ENCODE measurements around the gene ADAMTS18. TPM values are rescaled to one million over a fixed set of nuclear protein-coding genes. Genes with fewer than 3 reads are reported as not detected.
"Not testable (repeated sequence)": the region's sequence is repeated elsewhere in the genome, so short reads cannot be mapped to it uniquely, and the experiment has no call there.

ADAMTS18 gene
- total RNA-seq, 2 donors from 2014 or later = 0.14 TPM; not detected in 1

DNA sequence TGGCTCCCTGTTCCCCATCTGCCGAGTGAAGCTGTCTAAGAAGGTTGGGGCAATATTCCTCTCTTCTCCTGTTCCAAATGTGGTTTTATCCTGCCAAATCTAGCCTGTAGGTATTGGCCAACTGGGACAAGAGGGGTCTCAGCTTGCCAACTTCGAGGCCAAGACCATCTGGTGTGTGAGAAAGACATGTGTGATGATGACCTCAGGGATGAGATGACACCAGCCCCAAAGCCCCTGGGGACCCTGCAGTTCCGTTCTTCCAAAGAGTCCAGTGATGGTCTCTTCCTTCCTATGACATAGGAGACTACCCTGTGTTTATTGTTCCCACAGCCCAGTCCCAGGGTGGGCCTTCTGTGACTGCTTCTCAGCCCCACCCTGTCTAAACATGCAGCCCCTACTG, 34.8 kb upstream of the ADAMTS18 start:
- Histone ChIP-seq H3K27ac (no peak overlapping the region), H3K4me1 (ENCODE audit: control insufficient read depth in 1 of 2, low read depth in 2 of 2) (no peaks in the 10 kb centered on the region), H3K27me3 (replicated peaks; ENCODE audit: insufficient read depth) (no peaks in the 10 kb centered on the region), H3K4me3 (no peak overlapping the region), H3K9me3 (no peaks in the 10 kb centered on the region), H3K36me3 (no peaks in the 10 kb centered on the region)
- ATAC-seq (ENCODE audit: insufficient number of reproducible peaks, low FRiP score, low read depth) (no peak), DNase-seq (ENCODE audit: low spot score) (no peak)
- TF ChIP-seq, protein P1, sequence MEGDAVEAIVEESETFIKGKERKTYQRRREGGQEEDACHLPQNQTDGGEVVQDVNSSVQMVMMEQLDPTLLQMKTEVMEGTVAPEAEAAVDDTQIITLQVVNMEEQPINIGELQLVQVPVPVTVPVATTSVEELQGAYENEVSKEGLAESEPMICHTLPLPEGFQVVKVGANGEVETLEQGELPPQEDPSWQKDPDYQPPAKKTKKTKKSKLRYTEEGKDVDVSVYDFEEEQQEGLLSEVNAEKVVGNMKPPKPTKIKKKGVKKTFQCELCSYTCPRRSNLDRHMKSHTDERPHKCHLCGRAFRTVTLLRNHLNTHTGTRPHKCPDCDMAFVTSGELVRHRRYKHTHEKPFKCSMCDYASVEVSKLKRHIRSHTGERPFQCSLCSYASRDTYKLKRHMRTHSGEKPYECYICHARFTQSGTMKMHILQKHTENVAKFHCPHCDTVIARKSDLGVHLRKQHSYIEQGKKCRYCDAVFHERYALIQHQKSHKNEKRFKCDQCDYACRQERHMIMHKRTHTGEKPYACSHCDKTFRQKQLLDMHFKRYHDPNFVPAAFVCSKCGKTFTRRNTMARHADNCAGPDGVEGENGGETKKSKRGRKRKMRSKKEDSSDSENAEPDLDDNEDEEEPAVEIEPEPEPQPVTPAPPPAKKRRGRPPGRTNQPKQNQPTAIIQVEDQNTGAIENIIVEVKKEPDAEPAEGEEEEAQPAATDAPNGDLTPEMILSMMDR (IDR thresholded peaks at IDR 0.05) = no peak

DNA sequence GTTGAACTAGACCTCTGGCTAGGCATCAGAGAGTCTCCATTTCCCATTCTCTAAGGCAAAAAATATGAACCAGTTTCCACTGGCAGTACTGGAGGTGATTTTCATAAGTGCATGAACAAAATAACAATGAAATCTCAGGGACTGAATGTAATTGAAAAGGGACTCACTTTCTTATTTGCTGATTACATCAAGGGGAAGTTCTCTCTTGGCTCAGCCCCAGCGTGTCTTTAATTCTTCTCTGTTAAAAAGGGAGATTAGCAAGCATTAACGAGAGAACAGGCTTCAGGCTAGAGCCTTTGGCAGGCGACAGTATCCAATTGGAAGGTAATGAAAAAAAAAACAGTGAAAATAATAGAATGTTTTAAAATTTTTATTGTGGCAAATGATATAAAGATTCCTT, 34.0 kb upstream of the ADAMTS18 start:
- Histone ChIP-seq H3K4me1 (ENCODE audit: control insufficient read depth in 1 of 2, low read depth in 2 of 2) (no peaks in the 10 kb centered on the region), H3K36me3 (no peaks in the 10 kb centered on the region), H3K4me3 (no peak overlapping the region), H3K27me3 (replicated peaks; ENCODE audit: insufficient read depth) (no peaks in the 10 kb centered on the region), H3K9me3 (no peaks in the 10 kb centered on the region), H3K27ac (no peak overlapping the region)
- DNase-seq (ENCODE audit: low spot score) = no peak
- no peak for ATAC-seq (ENCODE audit: insufficient number of reproducible peaks, low FRiP score, low read depth)
- TF ChIP-seq, protein P1 (IDR thresholded peaks at IDR 0.05) = no peak

DNA sequence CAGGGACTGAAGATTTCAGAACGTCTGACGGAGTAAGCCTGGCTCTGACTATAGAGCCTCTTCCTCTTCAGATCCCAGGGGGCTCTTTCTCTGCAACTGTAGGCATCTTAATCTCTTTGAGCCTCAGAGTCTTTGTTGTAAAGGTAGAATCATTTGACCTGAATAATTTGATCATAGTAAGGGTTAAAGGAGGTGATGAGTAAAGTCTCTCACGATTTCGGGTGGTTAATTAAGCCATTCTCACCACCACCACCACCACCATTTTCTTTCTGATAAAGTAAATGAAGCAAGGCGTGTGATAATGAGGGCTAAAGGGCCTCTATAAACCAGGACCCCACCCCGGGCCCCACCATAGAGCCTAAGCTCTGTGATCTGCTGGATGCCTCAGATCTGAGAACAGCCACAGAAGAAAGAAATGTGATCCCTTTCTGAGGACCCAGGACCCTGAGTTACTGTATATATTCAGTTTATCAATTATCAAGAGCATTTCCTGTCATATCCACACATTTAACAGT, 33.0 kb upstream of the ADAMTS18 start:
- H3K4me1 ChIP-seq (ENCODE audit: control insufficient read depth in 1 of 2, low read depth in 2 of 2) = no peaks in the 10 kb centered on the region
- TF ChIP-seq, protein P1 (IDR thresholded peaks at IDR 0.05) = no peak
- DNase-seq (ENCODE audit: low spot score) = no peak
- H3K27ac ChIP-seq = no peak overlapping the region
- no peak overlapping the region for H3K4me3 ChIP-seq
- H3K36me3 ChIP-seq = no peaks in the 10 kb centered on the region
- no peak for ATAC-seq (ENCODE audit: insufficient number of reproducible peaks, low FRiP score, low read depth)
- no peaks in the 10 kb centered on the region for H3K9me3 ChIP-seq
- H3K27me3 ChIP-seq (replicated peaks; ENCODE audit: insufficient read depth) = no peaks in the 10 kb centered on the region

DNA sequence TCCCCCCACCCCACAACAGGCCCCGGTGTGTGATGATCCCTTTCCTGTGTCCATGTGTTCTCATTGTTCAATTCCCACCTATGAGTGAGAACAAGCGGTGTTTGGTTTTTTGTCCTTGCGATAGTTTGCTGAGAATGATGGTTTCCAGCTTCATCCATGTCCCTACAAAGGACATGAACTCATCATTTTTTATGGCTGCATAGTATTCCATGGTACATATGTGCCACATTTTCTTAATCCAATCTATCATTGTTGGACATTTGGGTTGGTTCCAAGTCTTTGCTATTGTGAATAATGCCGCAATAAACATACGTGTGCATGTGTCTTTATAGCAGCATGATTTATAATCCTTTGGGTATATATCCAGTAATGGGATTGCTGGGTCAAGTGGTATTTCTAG, 28.8 kb upstream of the ADAMTS18 start:
- not testable (repeated sequence) for H3K27me3 ChIP-seq (replicated peaks; ENCODE audit: insufficient read depth); H3K27ac ChIP-seq; ATAC-seq (ENCODE audit: insufficient number of reproducible peaks, low FRiP score, low read depth); H3K36me3 ChIP-seq; H3K4me3 ChIP-seq; H3K9me3 ChIP-seq; DNase-seq (ENCODE audit: low spot score); H3K4me1 ChIP-seq (ENCODE audit: control insufficient read depth in 1 of 2, low read depth in 2 of 2)

DNA sequence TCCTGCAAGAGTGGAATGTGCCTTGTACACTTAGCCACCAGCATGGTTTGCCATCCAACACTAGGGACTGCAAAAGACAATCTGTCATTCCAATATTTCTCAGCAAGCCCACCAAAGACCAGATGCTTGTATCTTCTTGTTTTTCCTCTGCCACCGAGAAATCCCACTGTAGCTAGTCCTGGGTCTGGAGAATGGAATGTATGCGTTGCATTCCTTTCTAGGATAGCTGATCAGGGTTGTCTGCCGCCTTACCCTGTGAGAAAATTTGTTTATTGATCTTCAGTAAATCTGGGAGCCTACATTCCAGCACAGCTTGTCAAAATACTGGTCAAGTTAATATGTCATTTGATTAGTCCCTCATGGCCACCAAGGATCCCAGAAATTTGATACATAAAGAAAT, 28.1 kb upstream of the ADAMTS18 start:
- no peak for DNase-seq (ENCODE audit: low spot score)
- Histone ChIP-seq H3K4me3 (no peak overlapping the region), H3K9me3 (no peaks in the 10 kb centered on the region), H3K4me1 (ENCODE audit: control insufficient read depth in 1 of 2, low read depth in 2 of 2) (no peaks in the 10 kb centered on the region), H3K27me3 (replicated peaks; ENCODE audit: insufficient read depth) (no peaks in the 10 kb centered on the region), H3K36me3 (no peaks in the 10 kb centered on the region), H3K27ac (no peak overlapping the region)
- ATAC-seq (ENCODE audit: insufficient number of reproducible peaks, low FRiP score, low read depth) = no peak
- TF ChIP-seq, protein P1 (IDR thresholded peaks at IDR 0.05) = no peak
